ENCODE measurements around the gene AKR7A2. TPM values are rescaled to one million over a fixed set of nuclear protein-coding genes. Genes with fewer than 3 reads are reported as not detected.

The AKR7A2 gene
- total and polyA plus RNA-seq, 9 of the 15 experiments (the other 6 are each of a cell fraction or from before 2014, with no cell fraction given): 2.0 to 78.4 (median 49.4) TPM

DNA sequence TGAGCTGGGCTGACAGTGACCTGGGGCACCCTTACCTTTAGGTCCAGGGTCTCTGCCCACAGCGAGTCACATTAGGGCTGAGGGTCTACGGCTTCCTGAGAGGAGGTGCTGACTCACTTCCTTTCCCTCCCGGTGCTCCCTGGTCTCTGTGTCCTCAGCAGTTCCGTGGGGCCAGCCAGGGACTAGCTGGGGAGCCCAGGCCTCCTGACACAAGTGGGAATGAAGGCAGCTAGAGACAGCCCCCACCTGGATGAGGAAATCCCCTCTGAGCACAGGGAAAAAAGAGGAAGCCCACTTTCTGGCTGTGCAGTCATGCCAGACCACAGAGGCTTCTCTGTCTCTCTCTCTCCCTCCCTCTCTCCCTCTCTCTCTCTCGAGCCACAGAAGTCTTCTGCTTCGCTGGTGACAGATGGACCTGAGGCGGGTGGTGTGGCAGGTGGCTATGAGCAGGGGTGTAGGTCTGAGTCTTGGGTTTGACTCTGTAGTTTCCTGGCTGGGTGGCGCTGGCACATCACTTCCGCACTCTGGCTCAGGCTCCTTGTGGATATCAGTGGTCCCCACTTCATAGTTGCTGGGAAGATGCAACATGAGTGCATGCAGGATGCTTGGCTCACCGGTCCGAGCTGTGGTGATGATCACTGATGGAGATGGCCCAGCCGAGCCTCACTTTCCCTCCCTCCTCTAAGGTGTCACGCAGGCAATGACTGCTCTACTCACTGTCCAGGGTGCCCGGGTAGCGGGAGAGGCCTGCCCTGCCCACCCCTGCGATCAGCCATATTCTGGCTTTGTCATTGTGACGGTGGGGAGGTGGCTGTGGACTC lies 3.6 kb upstream of the AKR7A2 start (continued):
- TF ChIP-seq PHF21A (IDR thresholded peaks at IDR 0.05; ENCODE audit: borderline replicate concordance, low read depth) (no peak), HMG20A (CRISPR knock-in tag; conservative IDR thresholded peaks at IDR 0.05) (no peak), ZBED1 (IDR thresholded peaks at IDR 0.05) (0 out of 2 replicates have a peak, but pooled peaks have one; percentile 44), MEF2A (IDR thresholded peaks at IDR 0.05; ENCODE audit: control insufficient read depth, low read depth, low read length) (no peak), ZNF707 (CRISPR knock-in tag; conservative IDR thresholded peaks at IDR 0.05) (no peak), CBFB (CRISPR knock-in tag; IDR thresholded peaks at IDR 0.05) (0 out of 2 replicates have a peak, but pooled peaks have one; percentile 24), POLR2AphosphoS5 (IDR thresholded peaks at IDR 0.05; ENCODE audit: control insufficient read depth, insufficient read depth, low read depth, low read length) (peak; percentile 27; the same call in 1 of the 2 replicates), FUS (optimal IDR thresholded peaks at IDR 0.05; ENCODE audit: low read depth, low read length) (no peak), ZNF282 (CRISPR knock-in tag; IDR thresholded peaks at IDR 0.05) (no peak), HDAC3 (IDR thresholded peaks at IDR 0.05; ENCODE audit: borderline replicate concordance, partially characterized antibody) (no peak), TAF15 (IDR thresholded peaks at IDR 0.05; ENCODE audit: low read depth, low read length) (no peak), LARP7 (IDR thresholded peaks at IDR 0.05) (no peak), MAFG (tag; conservative IDR thresholded peaks at IDR 0.05) (peak; percentile 43; the same call in 1 of the 2 replicates)
- TF ChIP-seq, protein P1, sequence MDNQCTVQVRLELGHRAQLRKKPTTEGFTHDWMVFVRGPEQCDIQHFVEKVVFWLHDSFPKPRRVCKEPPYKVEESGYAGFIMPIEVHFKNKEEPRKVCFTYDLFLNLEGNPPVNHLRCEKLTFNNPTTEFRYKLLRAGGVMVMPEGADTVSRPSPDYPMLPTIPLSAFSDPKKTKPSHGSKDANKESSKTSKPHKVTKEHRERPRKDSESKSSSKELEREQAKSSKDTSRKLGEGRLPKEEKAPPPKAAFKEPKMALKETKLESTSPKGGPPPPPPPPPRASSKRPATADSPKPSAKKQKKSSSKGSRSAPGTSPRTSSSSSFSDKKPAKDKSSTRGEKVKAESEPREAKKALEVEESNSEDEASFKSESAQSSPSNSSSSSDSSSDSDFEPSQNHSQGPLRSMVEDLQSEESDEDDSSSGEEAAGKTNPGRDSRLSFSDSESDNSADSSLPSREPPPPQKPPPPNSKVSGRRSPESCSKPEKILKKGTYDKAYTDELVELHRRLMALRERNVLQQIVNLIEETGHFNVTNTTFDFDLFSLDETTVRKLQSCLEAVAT (IDR thresholded peaks at IDR 0.05): no peak
- TF ChIP-seq, protein P2, sequence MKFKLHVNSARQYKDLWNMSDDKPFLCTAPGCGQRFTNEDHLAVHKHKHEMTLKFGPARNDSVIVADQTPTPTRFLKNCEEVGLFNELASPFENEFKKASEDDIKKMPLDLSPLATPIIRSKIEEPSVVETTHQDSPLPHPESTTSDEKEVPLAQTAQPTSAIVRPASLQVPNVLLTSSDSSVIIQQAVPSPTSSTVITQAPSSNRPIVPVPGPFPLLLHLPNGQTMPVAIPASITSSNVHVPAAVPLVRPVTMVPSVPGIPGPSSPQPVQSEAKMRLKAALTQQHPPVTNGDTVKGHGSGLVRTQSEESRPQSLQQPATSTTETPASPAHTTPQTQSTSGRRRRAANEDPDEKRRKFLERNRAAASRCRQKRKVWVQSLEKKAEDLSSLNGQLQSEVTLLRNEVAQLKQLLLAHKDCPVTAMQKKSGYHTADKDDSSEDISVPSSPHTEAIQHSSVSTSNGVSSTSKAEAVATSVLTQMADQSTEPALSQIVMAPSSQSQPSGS (CRISPR knock-in tag; IDR thresholded peaks at IDR 0.05): no peak
- TF ChIP-seq, protein P3, sequence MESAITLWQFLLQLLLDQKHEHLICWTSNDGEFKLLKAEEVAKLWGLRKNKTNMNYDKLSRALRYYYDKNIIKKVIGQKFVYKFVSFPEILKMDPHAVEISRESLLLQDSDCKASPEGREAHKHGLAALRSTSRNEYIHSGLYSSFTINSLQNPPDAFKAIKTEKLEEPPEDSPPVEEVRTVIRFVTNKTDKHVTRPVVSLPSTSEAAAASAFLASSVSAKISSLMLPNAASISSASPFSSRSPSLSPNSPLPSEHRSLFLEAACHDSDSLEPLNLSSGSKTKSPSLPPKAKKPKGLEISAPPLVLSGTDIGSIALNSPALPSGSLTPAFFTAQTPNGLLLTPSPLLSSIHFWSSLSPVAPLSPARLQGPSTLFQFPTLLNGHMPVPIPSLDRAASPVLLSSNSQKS (CRISPR knock-in tag; IDR thresholded peaks at IDR 0.05): no peak
- TF ChIP-seq, protein P4, sequence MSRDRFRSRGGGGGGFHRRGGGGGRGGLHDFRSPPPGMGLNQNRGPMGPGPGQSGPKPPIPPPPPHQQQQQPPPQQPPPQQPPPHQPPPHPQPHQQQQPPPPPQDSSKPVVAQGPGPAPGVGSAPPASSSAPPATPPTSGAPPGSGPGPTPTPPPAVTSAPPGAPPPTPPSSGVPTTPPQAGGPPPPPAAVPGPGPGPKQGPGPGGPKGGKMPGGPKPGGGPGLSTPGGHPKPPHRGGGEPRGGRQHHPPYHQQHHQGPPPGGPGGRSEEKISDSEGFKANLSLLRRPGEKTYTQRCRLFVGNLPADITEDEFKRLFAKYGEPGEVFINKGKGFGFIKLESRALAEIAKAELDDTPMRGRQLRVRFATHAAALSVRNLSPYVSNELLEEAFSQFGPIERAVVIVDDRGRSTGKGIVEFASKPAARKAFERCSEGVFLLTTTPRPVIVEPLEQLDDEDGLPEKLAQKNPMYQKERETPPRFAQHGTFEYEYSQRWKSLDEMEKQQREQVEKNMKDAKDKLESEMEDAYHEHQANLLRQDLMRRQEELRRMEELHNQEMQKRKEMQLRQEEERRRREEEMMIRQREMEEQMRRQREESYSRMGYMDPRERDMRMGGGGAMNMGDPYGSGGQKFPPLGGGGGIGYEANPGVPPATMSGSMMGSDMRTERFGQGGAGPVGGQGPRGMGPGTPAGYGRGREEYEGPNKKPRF (IDR thresholded peaks at IDR 0.05; ENCODE audit: low read depth, low read length): no peak
- TF ChIP-seq, protein P5, sequence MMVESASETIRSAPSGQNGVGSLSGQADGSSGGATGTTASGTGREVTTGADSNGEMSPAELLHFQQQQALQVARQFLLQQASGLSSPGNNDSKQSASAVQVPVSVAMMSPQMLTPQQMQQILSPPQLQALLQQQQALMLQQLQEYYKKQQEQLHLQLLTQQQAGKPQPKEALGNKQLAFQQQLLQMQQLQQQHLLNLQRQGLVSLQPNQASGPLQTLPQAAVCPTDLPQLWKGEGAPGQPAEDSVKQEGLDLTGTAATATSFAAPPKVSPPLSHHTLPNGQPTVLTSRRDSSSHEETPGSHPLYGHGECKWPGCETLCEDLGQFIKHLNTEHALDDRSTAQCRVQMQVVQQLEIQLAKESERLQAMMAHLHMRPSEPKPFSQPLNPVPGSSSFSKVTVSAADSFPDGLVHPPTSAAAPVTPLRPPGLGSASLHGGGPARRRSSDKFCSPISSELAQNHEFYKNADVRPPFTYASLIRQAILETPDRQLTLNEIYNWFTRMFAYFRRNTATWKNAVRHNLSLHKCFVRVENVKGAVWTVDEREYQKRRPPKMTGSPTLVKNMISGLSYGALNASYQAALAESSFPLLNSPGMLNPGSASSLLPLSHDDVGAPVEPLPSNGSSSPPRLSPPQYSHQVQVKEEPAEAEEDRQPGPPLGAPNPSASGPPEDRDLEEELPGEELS (CRISPR knock-in tag; IDR thresholded peaks at IDR 0.05; ENCODE audit: borderline replicate concordance): no peak

Measured in K562 (cell line).